T-helper 22 cell (primary cell): ENCODE results near the gene GUSB.
A peak's percentile ranks its signal among the peaks of the same experiment; 100 is the strongest.
"Not testable (repeated sequence)": the region's sequence is repeated elsewhere in the genome, so short reads cannot be mapped to it uniquely, and the experiment has no call there.

ENCODE experiments used
- DNase-seq: peaks from one replicate; pipeline ENCODE4 v3.0.0-alpha.2; 2020; ENCODE audit warnings: low read depth

The GUSB gene

DNA sequence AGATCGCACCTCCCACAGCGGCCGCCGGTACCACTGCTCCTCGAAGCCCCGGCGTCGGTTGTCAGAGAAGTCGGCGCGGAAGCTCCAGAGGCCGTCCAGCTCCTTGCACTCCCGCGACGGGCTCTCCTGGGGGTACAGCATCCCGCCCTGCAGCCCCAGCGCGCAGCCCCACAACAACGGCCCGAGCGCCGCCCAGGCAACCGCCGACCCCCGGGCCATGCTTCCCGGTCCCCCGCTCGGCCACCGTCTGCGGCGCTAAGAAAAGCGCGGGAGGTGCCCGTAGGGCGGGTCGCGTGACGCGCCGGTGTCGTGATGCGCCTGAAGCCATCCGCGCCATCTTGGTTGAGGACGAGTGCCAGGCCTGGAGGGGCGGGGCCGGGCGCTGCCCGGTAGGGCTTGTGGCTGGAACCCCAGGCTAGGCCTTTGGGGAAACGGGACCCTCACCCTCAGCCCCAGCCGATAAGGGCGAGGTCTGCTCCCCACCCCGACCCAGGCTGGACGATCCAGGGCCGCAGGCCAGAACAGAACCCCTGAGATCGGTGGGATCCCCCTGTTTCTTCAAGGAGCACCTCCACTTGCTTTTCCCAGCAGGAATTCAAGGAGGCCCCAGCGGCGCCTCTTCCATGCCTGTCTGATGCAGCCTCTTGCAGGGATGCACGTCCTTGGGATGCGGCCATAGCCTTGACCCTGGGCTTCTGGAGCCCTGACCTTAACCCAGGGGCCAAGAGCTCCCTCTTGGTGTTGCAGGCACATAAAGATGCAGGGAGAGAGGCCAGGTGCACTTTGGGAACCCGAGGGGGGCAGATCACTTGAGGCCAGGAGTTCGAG, at the start of gene GUSB:
Gene GUSB, minus strand, starts transcription at position 249 of the 828 bp plus-strand sequence. Its CDS starts 30 bp downstream, at position 219.
- peak; percentile 77 for DNase-seq

DNA sequence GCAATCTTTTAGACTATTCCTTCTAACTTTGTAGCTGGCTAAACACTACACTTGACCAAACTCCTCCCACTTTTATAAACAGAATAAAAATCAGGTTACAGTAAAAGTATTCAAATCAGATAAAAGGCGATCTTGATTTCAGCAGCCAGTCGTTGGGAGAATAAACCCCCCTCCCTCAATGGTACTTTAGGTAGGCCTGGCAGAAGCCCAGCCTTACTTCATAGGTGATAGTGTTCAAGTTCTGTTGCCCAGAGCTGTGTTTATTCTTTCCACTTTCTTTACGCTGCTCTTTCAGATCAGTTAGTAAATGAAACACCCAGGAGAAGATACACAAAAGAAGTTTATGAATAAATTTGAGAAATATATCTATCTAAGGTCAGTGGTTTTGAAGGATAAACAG, 46.3 kb upstream of the GUSB start:
- not testable (repeated sequence) for DNase-seq

DNA sequence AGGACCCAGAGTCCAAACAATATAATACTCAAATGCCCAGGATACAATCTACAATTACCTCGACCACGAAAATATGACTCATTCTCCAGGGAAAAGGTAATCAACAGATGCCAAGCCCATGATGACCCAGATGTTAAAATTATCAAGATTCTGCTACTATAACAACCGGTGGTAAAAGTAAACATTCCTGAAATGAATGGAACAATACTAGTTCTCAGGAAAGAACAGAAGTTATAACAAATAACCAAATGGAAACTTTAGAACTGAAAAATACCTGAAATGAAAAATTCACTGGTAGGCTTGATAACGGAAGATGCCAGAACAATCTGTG, 34.1 kb upstream of the GUSB start:
- DNase-seq = no peak

DNA sequence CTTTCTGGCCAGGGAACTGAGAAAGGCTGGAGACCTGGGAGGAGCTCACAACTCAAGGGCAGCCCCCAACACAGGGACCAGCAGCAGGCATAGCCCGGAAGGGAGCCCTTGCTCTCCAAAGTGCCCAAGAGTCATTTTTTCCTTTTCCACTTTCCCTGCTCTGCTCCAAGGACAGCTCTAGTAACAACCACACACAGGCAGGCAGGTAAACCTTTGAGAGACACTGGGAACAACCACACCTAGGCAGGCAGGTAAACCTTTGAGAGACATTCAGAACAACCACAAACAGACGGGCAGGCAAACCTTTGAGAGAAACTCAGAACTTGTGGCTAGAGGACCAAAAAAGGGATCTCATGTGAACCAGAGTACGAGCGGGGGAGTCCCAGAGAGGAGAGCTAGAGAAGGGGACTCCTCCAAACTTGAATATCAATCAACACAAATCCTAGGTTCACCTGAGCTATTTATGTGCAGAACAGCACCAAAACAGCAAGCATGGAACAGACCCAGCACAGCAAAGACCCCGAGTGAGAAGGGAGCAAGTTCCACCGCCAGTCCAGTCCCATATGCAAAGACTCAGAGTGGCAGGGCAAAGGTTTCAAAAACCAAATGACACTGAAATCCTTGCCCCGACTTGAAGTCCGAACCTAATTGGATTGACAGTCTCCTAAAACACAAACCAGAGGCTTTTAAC, 33.6 kb upstream of the GUSB start:
- no peak for DNase-seq

DNA sequence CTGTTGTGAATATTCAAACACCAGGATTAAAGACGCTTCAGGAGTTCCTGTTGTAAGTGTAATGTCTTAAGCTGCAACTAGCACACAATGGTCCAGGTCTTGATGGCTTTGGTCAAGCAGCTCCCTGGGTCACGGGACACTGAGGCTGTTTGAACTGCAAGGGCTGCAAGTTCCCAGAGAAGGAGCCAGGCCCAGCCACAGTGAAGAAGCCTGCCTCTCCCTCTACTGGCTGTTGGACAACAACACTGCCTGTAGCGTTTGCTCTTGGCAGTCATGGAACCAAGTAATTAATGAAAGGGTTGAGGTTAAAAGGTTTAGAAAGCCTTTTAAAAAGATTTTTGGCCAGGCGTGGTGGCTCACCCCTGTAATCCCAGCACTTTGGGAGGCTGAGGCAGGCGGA, 31.9 kb upstream of the GUSB start:
- no peak for DNase-seq

DNA sequence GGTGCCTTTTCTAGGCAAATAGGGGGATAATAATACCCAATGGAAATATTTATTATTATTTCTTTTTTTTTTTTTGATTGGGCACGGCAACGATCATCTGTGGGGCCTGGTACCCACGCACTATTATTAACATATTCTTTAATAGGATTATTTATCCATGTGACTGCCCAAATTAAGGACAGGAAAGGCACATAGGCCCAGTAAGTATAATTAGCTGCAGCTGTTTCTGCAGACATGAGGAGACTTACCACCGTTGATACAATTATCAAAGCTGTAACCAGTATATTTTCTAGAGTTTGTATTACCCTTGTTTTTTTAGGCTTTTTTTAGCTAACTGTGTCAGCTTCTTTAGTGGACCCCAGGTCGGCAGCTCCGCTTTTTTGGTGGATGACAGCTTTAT, 25.2 kb upstream of the GUSB start:
- DNase-seq = no peak

DNA sequence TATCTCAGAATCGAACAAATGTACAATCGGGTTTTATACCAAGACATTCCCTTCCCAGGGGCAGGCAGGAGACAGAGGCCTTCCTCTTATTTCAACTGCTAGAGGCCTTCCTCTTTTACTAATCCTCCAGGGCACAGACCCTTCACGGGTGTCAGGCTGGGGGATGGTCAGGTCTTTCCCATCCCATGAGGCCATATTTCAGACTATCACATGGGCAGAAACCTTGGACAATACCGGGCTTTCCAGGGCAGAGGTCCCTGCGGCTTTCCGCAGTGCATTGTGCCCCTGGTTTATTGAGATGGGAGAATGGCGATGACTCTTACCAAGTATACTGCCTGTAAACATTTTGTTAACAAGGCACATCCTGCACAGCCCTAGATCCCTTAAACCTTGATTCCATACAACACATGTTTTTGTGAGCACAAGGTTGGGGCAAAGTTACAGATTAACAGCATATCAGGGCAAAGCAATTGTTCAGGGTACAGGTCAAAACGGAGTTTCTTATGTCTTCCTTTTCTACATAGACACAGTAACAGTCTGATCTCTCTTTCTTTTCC, 23.2 kb upstream of the GUSB start:
- not testable (repeated sequence) for DNase-seq

GRCh38 chr7:66000823-66001417, 18.9 kb upstream of the GUSB start:
- DNase-seq = not testable (repeated sequence)

GRCh38 chr7:65994984-65995383, 13.0 kb upstream of the GUSB start:
- not testable (repeated sequence) for DNase-seq

GRCh38 chr7:65992526-65992925, 10.5 kb upstream of the GUSB start:
- DNase-seq = no peak

DNA sequence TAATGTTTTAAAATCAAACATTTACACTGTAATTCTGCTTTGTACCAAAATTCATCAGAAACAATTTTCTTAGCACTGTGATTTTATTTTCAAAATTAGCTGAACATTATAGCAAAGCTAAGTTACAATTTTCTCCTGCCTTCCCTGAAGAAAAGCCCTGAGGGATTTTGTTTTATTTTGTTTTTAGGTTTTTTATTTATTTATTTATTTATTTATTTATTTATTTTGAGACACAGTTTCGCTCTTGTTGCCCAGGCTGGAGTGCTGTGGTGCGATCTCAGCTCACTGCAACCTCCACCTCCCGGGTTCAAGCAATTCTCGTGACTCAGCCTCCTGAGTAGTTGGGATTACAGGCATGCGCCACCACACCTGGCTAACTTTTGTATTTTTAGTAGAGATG, 9.8 kb upstream of the GUSB start:
- not testable (repeated sequence) for DNase-seq

DNA sequence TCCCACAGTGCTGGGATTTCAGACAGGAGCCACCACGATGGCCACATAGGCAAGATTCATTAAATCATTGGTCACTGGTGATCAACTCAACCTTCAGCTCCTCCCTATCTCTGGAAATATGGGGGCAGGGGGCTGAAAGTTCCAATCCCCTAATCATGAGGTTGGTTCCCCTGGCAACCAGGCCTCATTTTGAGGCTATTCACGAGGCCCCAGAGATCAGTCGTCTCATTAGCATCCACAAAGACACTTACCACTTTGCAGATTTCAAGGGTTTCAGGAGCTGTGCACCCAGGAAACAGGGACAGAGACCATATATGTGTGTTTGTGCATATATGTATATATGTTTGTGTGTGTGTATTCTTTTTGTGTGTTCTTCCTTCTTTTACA, 7.7 kb upstream of the GUSB start:
- no peak for DNase-seq

GRCh38 chr7:65988503-65988902, 6.5 kb upstream of the GUSB start:
- not testable (repeated sequence) for DNase-seq

GRCh38 chr7:65988084-65988483, 6.1 kb upstream of the GUSB start:
- no peak for DNase-seq

DNA sequence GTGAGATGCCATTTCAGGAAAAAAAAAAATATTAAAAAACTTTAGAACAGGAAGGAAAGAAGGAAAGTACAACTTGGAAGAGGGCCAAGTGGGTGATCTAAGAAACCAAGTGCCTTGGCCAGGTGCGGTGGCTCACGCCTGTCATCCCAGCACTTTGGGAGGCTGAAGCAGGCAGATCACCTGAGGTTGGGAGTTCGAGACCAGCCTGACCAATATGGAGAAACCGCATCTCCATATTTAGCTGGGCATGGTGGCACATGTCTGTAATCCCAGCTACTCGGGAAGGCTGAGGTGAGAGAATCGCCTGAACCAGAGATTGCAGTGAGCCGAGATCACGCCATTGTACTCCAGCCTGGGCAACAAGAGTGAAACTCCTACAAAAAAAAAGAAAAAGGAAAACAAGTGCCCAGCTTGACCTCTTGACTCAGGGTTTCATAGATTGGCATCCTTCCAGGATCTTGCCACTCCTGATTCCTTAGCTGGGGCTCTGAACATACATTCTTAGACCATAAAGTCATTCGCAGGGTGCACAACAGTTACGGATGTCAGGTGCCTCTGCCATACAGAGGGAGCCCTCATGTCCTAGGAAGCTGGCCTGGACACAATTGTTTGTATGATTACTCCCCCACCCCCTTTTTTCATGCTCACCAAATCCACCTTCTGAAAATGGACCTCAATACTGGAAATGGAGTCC, 2.1 kb upstream of the GUSB start:
- no peak for DNase-seq

DNA sequence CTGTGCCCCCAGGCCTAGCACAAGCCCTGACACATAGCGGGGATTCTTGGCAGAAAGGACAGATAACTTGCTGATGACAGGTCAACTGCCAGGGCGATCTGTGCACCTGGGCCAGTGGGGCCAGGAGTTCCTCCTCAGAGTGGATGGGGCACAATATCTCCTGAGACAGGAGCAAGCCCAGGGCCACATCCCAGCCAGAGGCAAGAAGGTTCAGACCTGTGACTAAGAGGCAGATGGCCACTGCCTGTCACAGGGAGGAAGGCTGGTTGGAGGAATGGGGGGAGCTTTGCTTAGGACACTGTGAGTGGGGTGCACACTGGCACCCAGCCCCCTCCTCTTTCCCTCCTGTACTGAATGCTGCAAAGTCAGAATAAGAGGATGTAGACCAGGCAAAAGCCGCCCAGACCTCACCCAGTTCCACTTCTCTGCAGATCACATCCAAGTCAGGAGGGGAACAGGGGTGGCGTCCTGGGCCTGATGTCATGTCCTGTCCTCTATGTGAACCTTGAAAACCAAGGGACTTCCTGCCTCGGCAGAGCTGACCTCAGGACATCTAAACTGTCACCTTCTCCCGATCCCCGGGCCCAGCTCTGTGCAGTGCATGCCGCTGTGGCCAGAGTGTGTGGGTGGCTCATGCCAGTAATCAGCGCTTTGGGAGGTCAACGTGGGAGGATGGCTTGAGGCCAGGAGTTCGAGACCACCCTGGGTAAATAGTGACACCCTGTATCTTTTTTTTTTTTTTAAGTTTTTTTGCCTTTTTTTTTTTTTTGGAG, 1.3 kb downstream of the GUSB start:
- peak; percentile 43 for DNase-seq

- DNase-seq = no peak
Observed at GRCh38 chr7:65979583-65980477, 2.2 kb downstream of the GUSB start.

- no peak for DNase-seq
Observed at GRCh38 chr7:65978891-65979582, 3.0 kb downstream of the GUSB start.

- DNase-seq = no peak
Observed at GRCh38 chr7:65976659-65977196, 5.3 kb downstream of the GUSB start.
